GM12891 (cell line): ENCODE results near the gene COTL1.

ENCODE experiments used
- PAX5 ChIP-seq: IDR thresholded peaks from 2 replicates; pipeline ENCODE4 v1.6.1; 2011; ENCODE audit warnings: low read length, moderate library complexity, mild to moderate bottlenecking; ENCODE audit not compliant: insufficient read depth, severe bottlenecking
- POLR2A ChIP-seq: IDR thresholded peaks from 2 replicates; pipeline ENCODE4 v1.6.1; 2011; ENCODE audit warnings: low read depth, low read length, control low read depth
- POLR2AphosphoS5 ChIP-seq: IDR thresholded peaks from 2 replicates; pipeline ENCODE4 v1.6.1; 2011; ENCODE audit warnings: low read depth, low read length, control low read depth
- POU2F2 ChIP-seq: IDR thresholded peaks from 2 replicates; pipeline ENCODE4 v1.6.1; 2011; ENCODE audit warnings: low read depth, mild to moderate bottlenecking, control low read depth, low read length, moderate library complexity
- SPI1 ChIP-seq: IDR thresholded peaks from 2 replicates; pipeline ENCODE4 v1.6.1; 2011; ENCODE audit warnings: low read depth, low read length, control low read depth
- TAF1 ChIP-seq: IDR thresholded peaks from 2 replicates; pipeline ENCODE4 v1.6.1; 2011; ENCODE audit warnings: low read depth, low read length, control low read depth

- TF ChIP-seq PAX5 (no peak), POLR2A (no peak), SPI1 (no peak), TAF1 (no peak), POLR2AphosphoS5 (no peak), POU2F2 (no peak)
These were observed 43.7 kb downstream of the COTL1 start for GRCh38 chr16:84574191-84574590.
